SK-N-SH (cell line): Measurements from ENCODE around the gene LIMS1. TPM values are rescaled to one million over a fixed set of nuclear protein-coding genes. Genes with fewer than 3 reads are reported as not detected.
A peak's percentile ranks its signal among the peaks of the same experiment; 100 is the strongest.
"Not testable (repeated sequence)": the region's sequence is repeated elsewhere in the genome, so short reads cannot be mapped to it uniquely, and the experiment has no call there.

Source experiments
- CTCF ChIA-PET: fragments of 300-600, 350-600 bp; formaldehyde crosslinking; extraction: SDS; loops from one replicate; lab custom pipeline; 2021; lab: Yijun Ruan, JAX
- POLR2A ChIA-PET: fragments of 350-600 bp; sonication (Branson Sonifier 250); formaldehyde crosslinking; extraction: SDS; loops from one replicate; lab custom pipeline; 2020; ENCODE audit warnings: antibody characterized with exemption, inconsistent platforms; lab: Yijun Ruan, JAX
- DNase-seq: peaks from one replicate; pipeline ENCODE4 v3.0.0; 2012
- H2AFZ ChIP-seq: fragments of 200-600 bp; sonication (generic); 2 replicates; pipeline ENCODE4 v1.8.1; 2016; ENCODE audit warnings: antibody characterized with exemption, mild to moderate bottlenecking, low read depth
- H3F3A ChIP-seq: fragments of 200-600 bp; sonication (generic); replicated peaks from 2 replicates; pipeline ENCODE3; 2016; ENCODE audit warnings: antibody characterized with exemption, mild to moderate bottlenecking; ENCODE audit not compliant: insufficient read depth
- H3K27ac ChIP-seq, 2 experiments: fragments of 200-500 bp in 1 of 2; fragments of 200-600 bp in 1 of 2; sonication (Bioruptor generic) in 1 of 2; sonication (generic), shearing (Covaris generic) in 1 of 2; 2 replicates each; pipeline versions ENCODE4 v1.5.1 to v1.6.1; 2014 to 2016; ENCODE audit warnings: low read depth in 2 of 2, inconsistent platforms in 1 of 2, low read length in 1 of 2, mild to moderate bottlenecking in 1 of 2, mixed read lengths in 1 of 2
- H3K27me3 ChIP-seq: fragments of 200-600 bp; sonication (generic), shearing (Covaris generic); 2 replicates; pipeline ENCODE4 v1.6.1; 2016; ENCODE audit warnings: mixed run types; ENCODE audit not compliant: insufficient read depth
- H3K36me3 ChIP-seq, 2 experiments: fragments of 200-500 bp in 1 of 2; fragments of 200-600 bp in 1 of 2; sonication (Bioruptor generic) in 1 of 2; sonication (generic) in 1 of 2; replicated peaks in 1 of 2; 2 replicates each; pipeline versions ENCODE3 to v1.5.1; 2014 to 2016; ENCODE audit warnings: low read length in 1 of 2, mild to moderate bottlenecking in 1 of 2; ENCODE audit not compliant: insufficient read depth in 2 of 2, control insufficient read depth in 1 of 2
- H3K4me1 ChIP-seq, 2 experiments: fragments of 200-500 bp in 1 of 2; fragments of 200-600 bp in 1 of 2; sonication (Bioruptor generic) in 1 of 2; sonication (generic), shearing (Covaris generic) in 1 of 2; 2 replicates each; pipeline versions ENCODE4 v1.5.1 to v1.6.1; 2014 to 2016; ENCODE audit warnings: low read depth in 1 of 2, low read length in 1 of 2, mixed run types in 1 of 2; ENCODE audit not compliant: insufficient read depth in 2 of 2, control insufficient read depth in 1 of 2
- H3K4me2 ChIP-seq: fragments of 200-600 bp; sonication (generic), shearing (Covaris generic); 2 replicates; pipeline ENCODE4 v1.6.1; 2017; ENCODE audit warnings: mixed run types
- H3K4me3 ChIP-seq, 2 experiments: fragments of 200-500 bp in 1 of 2; fragments of 200-600 bp in 1 of 2; sonication (Bioruptor generic) in 1 of 2; sonication (generic), shearing (Covaris generic) in 1 of 2; 2 replicates each; pipeline versions ENCODE4 v1.5.1 to v1.8.1; 2014 to 2016; ENCODE audit warnings: low read depth in 2 of 2, inconsistent platforms in 1 of 2, low read length in 1 of 2, mild to moderate bottlenecking in 1 of 2, mixed read lengths in 1 of 2, moderate library complexity in 1 of 2
- H3K79me2 ChIP-seq: fragments of 200-600 bp; sonication (generic); 2 replicates; pipeline ENCODE4 v1.8.1; 2017; ENCODE audit warnings: mild to moderate bottlenecking; ENCODE audit not compliant: insufficient read depth
- H3K9ac ChIP-seq: fragments of 200-600 bp; sonication (generic); 2 replicates; pipeline ENCODE4 v1.6.1; 2017; ENCODE audit warnings: mixed run types
- H3K9me2 ChIP-seq: fragments of 200-600 bp; sonication (generic); 2 replicates; pipeline ENCODE4 v1.6.1; 2017; ENCODE audit warnings: mixed run types
- H3K9me3 ChIP-seq: fragments of 200-600 bp; sonication (generic); 2 replicates; pipeline ENCODE4 v1.6.1; 2017; ENCODE audit warnings: mixed run types, mild to moderate bottlenecking, moderate library complexity
- H4K20me1 ChIP-seq: fragments of 200-600 bp; sonication (generic); 2 replicates; pipeline ENCODE4 v1.6.1; 2017; ENCODE audit warnings: mild to moderate bottlenecking, mixed run types; ENCODE audit not compliant: insufficient read depth
- EP300 ChIP-seq, 2 experiments: IDR thresholded peaks; 2 replicates each; pipeline versions ENCODE4 v1.4.0 to v1.6.1; 2012; ENCODE audit warnings: borderline replicate concordance in 1 of 2, low read depth in 1 of 2, low read length in 1 of 2
- FOSL2 ChIP-seq: IDR thresholded peaks from 2 replicates; pipeline ENCODE4 v1.4.0; 2012; ENCODE audit warnings: low read depth, mild to moderate bottlenecking, moderate library complexity, borderline replicate concordance
- JUND ChIP-seq: IDR thresholded peaks from 2 replicates; pipeline ENCODE4 v1.4.0; 2012
- NFIC ChIP-seq: IDR thresholded peaks from 2 replicates; pipeline ENCODE4 v1.4.0; 2012; ENCODE audit warnings: borderline replicate concordance
- PBX3 ChIP-seq: IDR thresholded peaks from 2 replicates; pipeline ENCODE4; 2012
- REST ChIP-seq: IDR thresholded peaks from 2 replicates; pipeline ENCODE4 v1.6.1; 2012; ENCODE audit warnings: mild to moderate bottlenecking, low read depth, low read length, moderate library complexity
- TCF12 ChIP-seq: IDR thresholded peaks from 2 replicates; pipeline ENCODE4 v1.4.0; 2012
- WGBS: methylation state at CpG from one replicate; pipeline ENCODE4 v1.1.6; 2017; ENCODE audit warnings: low lambda C conversion rate; 5-methylcytosine and 5-hydroxymethylcytosine counted together
- polyA plus RNA-seq, 3 experiments: library from polyadenylated mRNA; depleted of rRNA; stranded (reverse); fragments of >200 nt; gene quantifications; 2 replicates each; pipeline ENCODE4 v1.2.3, GENCODE V29; 2012

Gene LIMS1
- polyA plus RNA-seq, 1 of the 3 experiments (the other 2 are of a cell fraction) = 123 TPM

GRCh38 chr2:108677239-108677744 is 143.0 kb downstream of the LIMS1 start:
- 71% methylated on average over 4 of the region's 4 CpGs for WGBS

GRCh38 chr2:108678198-108678651 is 144.0 kb downstream of the LIMS1 start:
- Histone ChIP-seq H3K27ac (peak overlapping the region; percentile 57 to 78), H3K36me3 (peaks cover 21 to 44% of the 10 kb centered on the region in 2 experiments), H3K4me2 (peak overlapping the region; percentile 55)
- H3K4me1 ChIP-seq, H3F3A ChIP-seq, H3K27me3 ChIP-seq, DNase-seq, H3K9ac ChIP-seq, POLR2A ChIA-PET, H3K9me2 ChIP-seq, H3K9me3 ChIP-seq, H2AFZ ChIP-seq, H3K79me2 ChIP-seq, CTCF ChIA-PET, H3K4me3 ChIP-seq, H4K20me1 ChIP-seq: not testable (repeated sequence)
- WGBS = 10% methylated on average over 4 of the region's 4 CpGs
- TF ChIP-seq FOSL2 = peak; percentile 51
- peak; percentile 66 for TF ChIP-seq PBX3
- peak; percentile 76 for TF ChIP-seq REST
- TF ChIP-seq NFIC = peak; percentile 30; the same call in 1 of the 2 replicates
- TF ChIP-seq TCF12 = peak; percentile 80
- peak; percentile 52 for TF ChIP-seq JUND
- TF ChIP-seq EP300 (IDR thresholded peaks at IDR 0.05; ENCODE audit: borderline replicate concordance in 1 of 2, low read depth in 1 of 2, low read length in 1 of 2) = peak; percentile 45 to 52; a peak in 3 of 4 replicates

More at GRCh38 chr2:108677239-108677744, 143.0 kb downstream of the LIMS1 start:
- TF ChIP-seq TCF12 = peak; percentile 24; the same call in 1 of the 2 replicates
- TF ChIP-seq, all 33 proteins: peak for 1; not testable (repeated sequence) for 32
- H3K9me3 ChIP-seq, H3F3A ChIP-seq, H3K4me2 ChIP-seq, H3K4me1 ChIP-seq, CTCF ChIA-PET, H3K79me2 ChIP-seq, H3K9me2 ChIP-seq, H2AFZ ChIP-seq, H3K4me3 ChIP-seq, H3K9ac ChIP-seq, H3K27me3 ChIP-seq, POLR2A ChIA-PET, H4K20me1 ChIP-seq: not testable (repeated sequence)
- peak overlapping the region; percentile 57 to 78; a peak in 3 of 4 replicates for H3K27ac ChIP-seq
- DNase-seq = peak; percentile 5
- H3K36me3 ChIP-seq = peaks cover 14 to 37% of the 10 kb centered on the region in 2 experiments

- H3K4me2 ChIP-seq, H3K27me3 ChIP-seq, H3K9me2 ChIP-seq, H3K9ac ChIP-seq, CTCF ChIA-PET, POLR2A ChIA-PET, H3K27ac ChIP-seq, H3K9me3 ChIP-seq, DNase-seq, H2AFZ ChIP-seq, H3K4me3 ChIP-seq, H3K4me1 ChIP-seq, H4K20me1 ChIP-seq, H3K79me2 ChIP-seq: not testable (repeated sequence)
- 80% methylated on average over 1 of the region's 2 CpGs for WGBS
- H3K36me3 ChIP-seq = peaks cover 39 to 54% of the 10 kb centered on the region in 2 experiments
- peaks cover 15% of the 10 kb centered on the region for H3F3A ChIP-seq
These were observed 146.5 kb downstream of the LIMS1 start for GRCh38 chr2:108680805-108681204.

- H3K4me3 ChIP-seq, H3K79me2 ChIP-seq, POLR2A ChIA-PET, DNase-seq, H3K9me3 ChIP-seq, H3K27me3 ChIP-seq, H3K4me2 ChIP-seq, H2AFZ ChIP-seq, H3K4me1 ChIP-seq, H3F3A ChIP-seq, H3K9ac ChIP-seq, H3K9me2 ChIP-seq, H4K20me1 ChIP-seq, H3K27ac ChIP-seq: not testable (repeated sequence)
- CTCF ChIA-PET = interaction anchor here (0.6 kb wide), 1 partner anchor 339 kb away, joined by 3 read pairs; no protein-coding TSS in a partner anchor
- peaks cover 12 to 18% of the 10 kb centered on the region in 2 experiments for H3K36me3 ChIP-seq
- WGBS = 91% methylated on average over 1 of the region's 15 CpGs
These were observed 154.8 kb downstream of the LIMS1 start for GRCh38 chr2:108688818-108689756.
